ENCODE results near the gene NOP56.

NOP56 gene

DNA sequence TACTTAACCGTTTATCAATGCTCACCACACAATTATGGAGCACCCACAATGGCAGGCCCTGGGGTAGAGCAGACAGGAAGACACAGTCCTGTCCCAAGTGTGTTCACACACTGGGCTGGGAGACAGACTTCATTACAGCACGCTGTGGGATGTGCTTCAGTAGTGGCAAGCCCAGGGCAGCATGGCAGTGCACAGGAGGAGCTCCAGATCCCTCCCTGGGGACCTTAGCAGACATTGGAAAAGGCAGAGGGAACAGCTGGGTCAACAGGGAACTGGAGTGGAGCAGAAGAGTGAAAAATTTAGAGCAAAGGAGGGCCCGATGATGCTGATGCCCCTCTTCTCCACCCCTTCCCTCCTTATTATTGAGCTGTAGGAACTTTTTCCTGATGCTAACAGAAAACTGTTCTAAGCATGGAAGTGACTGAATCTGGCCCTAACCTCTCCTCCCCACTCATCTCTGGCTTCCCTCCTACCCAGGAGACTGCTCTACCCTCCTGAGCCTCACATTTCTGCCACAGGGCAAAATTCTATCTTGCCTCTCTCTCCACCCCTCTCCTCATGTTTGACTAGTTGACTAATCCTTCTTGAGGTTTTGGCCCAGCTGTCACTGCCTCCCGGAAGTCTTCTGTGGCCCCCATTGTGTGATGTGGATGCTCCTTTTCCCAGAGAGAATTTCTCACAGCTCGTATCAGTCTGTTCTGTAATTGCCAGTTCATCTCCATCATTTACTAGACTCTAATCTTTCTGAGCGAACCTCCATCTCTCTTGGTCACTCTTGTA is 41.3 kb upstream of the NOP56 start:
- TF ChIP-seq, protein P1, sequence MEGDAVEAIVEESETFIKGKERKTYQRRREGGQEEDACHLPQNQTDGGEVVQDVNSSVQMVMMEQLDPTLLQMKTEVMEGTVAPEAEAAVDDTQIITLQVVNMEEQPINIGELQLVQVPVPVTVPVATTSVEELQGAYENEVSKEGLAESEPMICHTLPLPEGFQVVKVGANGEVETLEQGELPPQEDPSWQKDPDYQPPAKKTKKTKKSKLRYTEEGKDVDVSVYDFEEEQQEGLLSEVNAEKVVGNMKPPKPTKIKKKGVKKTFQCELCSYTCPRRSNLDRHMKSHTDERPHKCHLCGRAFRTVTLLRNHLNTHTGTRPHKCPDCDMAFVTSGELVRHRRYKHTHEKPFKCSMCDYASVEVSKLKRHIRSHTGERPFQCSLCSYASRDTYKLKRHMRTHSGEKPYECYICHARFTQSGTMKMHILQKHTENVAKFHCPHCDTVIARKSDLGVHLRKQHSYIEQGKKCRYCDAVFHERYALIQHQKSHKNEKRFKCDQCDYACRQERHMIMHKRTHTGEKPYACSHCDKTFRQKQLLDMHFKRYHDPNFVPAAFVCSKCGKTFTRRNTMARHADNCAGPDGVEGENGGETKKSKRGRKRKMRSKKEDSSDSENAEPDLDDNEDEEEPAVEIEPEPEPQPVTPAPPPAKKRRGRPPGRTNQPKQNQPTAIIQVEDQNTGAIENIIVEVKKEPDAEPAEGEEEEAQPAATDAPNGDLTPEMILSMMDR (IDR thresholded peaks at IDR 0.05; ENCODE audit: low read depth, low read length): no peak

DNA sequence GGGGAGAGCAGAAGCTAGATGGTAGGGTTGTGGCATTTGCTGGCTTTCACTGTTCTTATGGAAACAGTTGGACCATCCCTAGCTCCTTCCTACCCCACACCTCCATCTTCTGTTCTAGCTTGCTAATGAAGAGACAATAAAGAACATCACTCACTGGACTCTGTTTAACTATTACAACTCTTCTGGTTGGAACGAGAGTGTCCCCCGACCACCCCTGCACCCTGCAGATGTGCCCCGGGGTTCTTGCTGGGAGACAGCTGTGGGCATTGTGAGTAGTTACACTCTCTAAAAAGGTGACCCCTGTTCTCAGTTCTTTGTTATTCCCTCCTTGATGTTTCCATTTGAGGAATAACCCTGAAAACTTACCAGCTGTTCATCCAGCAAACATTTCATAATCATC is 40.4 kb upstream of the NOP56 start:
- no peak for DNase-seq (ENCODE audit: extremely low read depth, low read depth)
- TF ChIP-seq, protein P1 (IDR thresholded peaks at IDR 0.05; ENCODE audit: low read depth, low read length): no peak

More for the DNA sequence above, 41.3 kb upstream of the NOP56 start:
- DNase-seq (ENCODE audit: extremely low read depth, low read depth): no peak

GRCh38 chr20:2616634-2617033 is 35.8 kb upstream of the NOP56 start:
- DNase-seq (ENCODE audit: extremely low read depth, low read depth): no peak
- TF ChIP-seq, protein P1 (IDR thresholded peaks at IDR 0.05; ENCODE audit: low read depth, low read length): no peak

DNA sequence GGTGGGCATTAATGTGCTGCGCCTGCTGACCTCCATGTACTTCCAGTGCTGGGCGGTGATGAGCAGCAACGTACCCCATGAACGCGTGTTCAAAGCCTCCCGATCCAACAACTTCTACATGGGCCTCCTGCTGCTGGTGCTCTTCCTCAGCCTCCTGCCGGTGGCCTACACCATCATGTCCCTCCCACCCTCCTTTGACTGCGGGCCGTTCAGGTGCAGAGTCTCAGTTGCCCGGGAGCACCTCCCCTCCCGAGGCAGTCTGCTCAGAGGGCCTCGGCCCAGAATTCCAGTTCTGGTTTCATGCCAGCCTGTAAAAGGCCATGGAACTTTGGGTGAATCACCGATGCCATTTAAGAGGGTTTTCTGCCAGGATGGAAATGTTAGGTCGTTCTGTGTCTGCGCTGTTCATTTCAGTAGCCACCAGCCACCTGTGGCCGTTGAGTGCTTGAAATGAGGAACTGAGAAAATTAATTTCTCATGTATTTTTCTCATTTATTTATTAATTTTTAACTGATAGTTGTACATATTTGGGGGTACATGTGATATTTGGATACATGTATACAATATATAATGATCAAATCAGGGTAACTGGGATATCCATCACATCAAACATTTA is 35.2 kb upstream of the NOP56 start:
- no peak for DNase-seq (ENCODE audit: extremely low read depth, low read depth)
- TF ChIP-seq, protein P1 (IDR thresholded peaks at IDR 0.05; ENCODE audit: low read depth, low read length): no peak

DNA sequence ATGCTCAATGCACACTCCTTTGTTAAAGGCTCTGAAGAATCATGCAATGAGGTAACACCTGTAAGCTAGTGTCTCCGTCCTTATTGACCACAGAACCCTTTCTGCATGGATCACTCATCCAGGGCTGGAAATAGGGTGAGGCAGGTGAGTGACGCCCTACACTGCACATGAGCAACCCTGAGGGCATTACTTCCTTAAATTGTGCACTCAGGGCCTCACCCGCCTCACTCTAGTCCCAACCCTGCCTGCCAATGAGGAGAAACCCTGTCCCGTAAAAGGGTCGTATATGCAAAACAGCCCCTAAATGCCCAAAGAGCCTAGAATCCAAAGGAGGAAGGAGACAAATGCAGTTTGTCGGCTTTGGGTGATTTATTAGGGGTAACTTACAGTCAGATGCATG is 33.6 kb upstream of the NOP56 start:
- TF ChIP-seq, protein P1 (IDR thresholded peaks at IDR 0.05; ENCODE audit: low read depth, low read length): no peak
- no peak for DNase-seq (ENCODE audit: extremely low read depth, low read depth)

- TF ChIP-seq, protein P1 (IDR thresholded peaks at IDR 0.05; ENCODE audit: low read depth, low read length): no peak
Measured at GRCh38 chr20:2619337-2619736, 33.1 kb upstream of the NOP56 start.

DNA sequence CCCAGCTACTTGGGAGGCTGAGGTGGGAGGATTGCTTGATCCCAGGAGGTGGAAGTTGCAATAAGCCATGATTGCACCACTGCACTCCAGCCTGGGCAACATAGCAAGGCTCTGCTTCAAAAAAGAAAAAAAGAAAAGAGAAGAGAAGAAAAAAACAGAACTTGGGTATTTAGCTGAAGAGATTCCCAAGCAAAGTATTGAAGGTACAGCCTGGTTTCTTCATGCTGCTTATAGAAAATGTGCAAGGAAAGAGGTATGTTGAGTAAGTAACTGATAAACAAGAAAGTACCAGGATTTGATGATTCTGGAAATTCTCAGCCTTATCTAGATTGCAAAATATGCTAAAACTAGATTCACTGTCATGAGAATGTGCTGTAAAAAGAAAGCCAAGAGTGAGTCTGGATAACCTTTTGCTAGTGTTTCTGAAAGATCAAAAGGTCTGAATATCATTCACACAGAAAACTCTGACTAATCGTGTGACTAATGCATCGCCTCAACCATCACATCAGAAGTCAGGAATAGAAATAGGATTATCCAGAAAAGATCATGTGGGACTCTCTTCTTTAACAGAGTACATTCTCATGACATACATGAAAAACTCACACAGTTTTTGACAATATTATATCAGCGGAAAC is 32.4 kb upstream of the NOP56 start:
- TF ChIP-seq, protein P1 (IDR thresholded peaks at IDR 0.05; ENCODE audit: low read depth, low read length): no peak
- no peak for DNase-seq (ENCODE audit: extremely low read depth, low read depth)

More at GRCh38 chr20:2619337-2619736, 33.1 kb upstream of the NOP56 start:
- DNase-seq (ENCODE audit: extremely low read depth, low read depth): no peak

All from AG09319 (cell line).